GM12878 (cell line): Measurements from ENCODE around the gene TOPORS. TPM values are rescaled to one million over a fixed set of nuclear protein-coding genes. Genes with fewer than 3 reads are reported as not detected.

Experiments used
- ATAC-seq: fragments of 200-7000 bp; cut with Tn5 transposase; 3 replicates; pipeline ENCODE4 v1.9.1; 2020; ENCODE audit warnings: mild to moderate bottlenecking, moderate library complexity
- BruUV-seq: library from RNA; stranded (reverse); fragments of 400-500 nt; replicated peaks from 2 replicates; lab custom pipeline; 2021; lab: Mats Ljungman, UMichigan
- CTCF ChIA-PET: fragments of 300-600 bp; sonication (Branson Sonifier 250); formaldehyde crosslinking; extraction: SDS; loops from one replicate; lab custom pipeline; 2021; ENCODE audit warnings: inconsistent platforms; lab: Yijun Ruan, JAX
- POLR2A ChIA-PET: fragments of 350-600 bp; formaldehyde crosslinking; extraction: SDS; loops from one replicate; lab custom pipeline; 2021; ENCODE audit warnings: inconsistent platforms; lab: Charles Lee
- RAD21 ChIA-PET: fragments of 300-600 bp; sonication (Branson Sonifier 250); formaldehyde crosslinking; loops from one replicate; lab custom pipeline; 2023; ENCODE audit warnings: antibody characterized with exemption; ENCODE audit not compliant: unreplicated experiment; lab: Charles Lee
- SMC1A ChIA-PET: fragments of 300-600 bp; sonication (Branson Sonifier 250); formaldehyde crosslinking; loops from one replicate; lab custom pipeline; 2023; ENCODE audit not compliant: unreplicated experiment, uncharacterized antibody; lab: Charles Lee
- DNase-seq: peaks from one replicate; pipeline ENCODE4 v3.0.0-alpha.2; 2011; ENCODE audit warnings: low read depth, low spot score
- FAIRE-seq: peaks from 3 replicates; lab custom pipeline; 2011; peaks lifted over from hg19 to GRCh38; lab: Jason Lieb, UNC
- H2AFZ ChIP-seq: 2 replicates; pipeline ENCODE4 v1.6.0; 2011; ENCODE audit warnings: low read depth, low read length, control low read depth; ENCODE audit not compliant: control insufficient read depth
- H3K27ac ChIP-seq: 2 replicates; pipeline ENCODE4 v1.5.1; 2011; ENCODE audit warnings: control low read depth; ENCODE audit not compliant: control insufficient read depth, insufficient read depth
- H3K27me3 ChIP-seq, 2 experiments: replicated peaks in 1 of 2; 2 replicates each; pipeline versions ENCODE4 v1.6.0 to v1.6.1; 2011; ENCODE audit warnings: low read length in 1 of 2; ENCODE audit not compliant: control insufficient read depth in 2 of 2, insufficient read depth in 2 of 2
- H3K36me3 ChIP-seq, 2 experiments: 2 replicates each; pipeline ENCODE4 v1.5.1; 2011; ENCODE audit warnings: low read length in 1 of 2; ENCODE audit not compliant: control insufficient read depth in 2 of 2, insufficient read depth in 2 of 2
- H3K4me1 ChIP-seq: 2 replicates; pipeline ENCODE4 v1.6.1; 2011; ENCODE audit warnings: mild to moderate bottlenecking, low read length, moderate library complexity, mixed read lengths; ENCODE audit not compliant: control insufficient read depth, insufficient read depth
- H3K4me2 ChIP-seq: 2 replicates; pipeline ENCODE4 v1.6.0; 2011; ENCODE audit warnings: control low read depth; ENCODE audit not compliant: control insufficient read depth, insufficient read depth
- H3K4me3 ChIP-seq: fragments of 200-600 bp; sonication (generic); 2 replicates; pipeline ENCODE4 v1.5.1; 2016
- H3K79me2 ChIP-seq: 2 replicates; pipeline ENCODE4 v1.6.0; 2011; ENCODE audit warnings: low read length; ENCODE audit not compliant: control insufficient read depth, insufficient read depth
- H3K9ac ChIP-seq: 2 replicates; pipeline ENCODE4 v1.8.0; 2011; ENCODE audit warnings: low read length, control low read depth, mixed read lengths; ENCODE audit not compliant: control insufficient read depth, insufficient read depth
- H3K9me3 ChIP-seq: replicated peaks from 3 replicates; pipeline ENCODE4 v1.5.1; 2011; ENCODE audit warnings: mild to moderate bottlenecking, low read length; ENCODE audit not compliant: control insufficient read depth, insufficient read depth
- H4K20me1 ChIP-seq: 2 replicates; pipeline ENCODE4 v1.6.0; 2011; ENCODE audit not compliant: control insufficient read depth, insufficient read depth
- ASH2L ChIP-seq: fragments of 300-600, 200-600 bp; sonication (generic); IDR thresholded peaks from 2 replicates; pipeline ENCODE4 v1.6.1; 2017; ENCODE audit warnings: low read depth, mild to moderate bottlenecking, borderline replicate concordance
- CBX3 ChIP-seq: fragments of 200-600 bp; sonication (generic); IDR thresholded peaks from 2 replicates; pipeline ENCODE4 v1.6.1; 2016; ENCODE audit warnings: low read depth, borderline replicate concordance
- POLR2AphosphoS5 ChIP-seq: IDR thresholded peaks from 2 replicates; pipeline ENCODE4 v1.6.1; 2011; ENCODE audit warnings: mild to moderate bottlenecking, low read length, inconsistent platforms
- RBBP5 ChIP-seq: fragments of 200-600 bp; sonication (generic); conservative IDR thresholded peaks from 2 replicates; pipeline ENCODE4 v1.6.1; 2016
- YBX1 ChIP-seq: fragments of 450-650 bp; IDR thresholded peaks from 2 replicates; pipeline ENCODE4 v1.6.1; 2016; ENCODE audit warnings: antibody characterized with exemption
- YY1 ChIP-seq: IDR thresholded peaks from 2 replicates; pipeline ENCODE4 v1.6.1; 2011; ENCODE audit warnings: low read depth, mild to moderate bottlenecking, low read length
- WGBS: methylation state at CpG from one replicate; pipeline ENCODE4 v1.1.6; 2016; ENCODE audit warnings: low lambda C conversion rate; ENCODE audit not compliant: insufficient replicate concordance, insufficient coverage; ENCODE audit errors: missing lambda C conversion rate; 5-methylcytosine and 5-hydroxymethylcytosine counted together
- in situ Hi-C: fragments of 300-500 bp; cut with MboI; formaldehyde crosslinking; loops from 9 replicates; pipeline ENCODE4 v1.14.3; 2018; ENCODE audit warnings: mixed read lengths
- intact Hi-C: fragments of 100-400 bp; cut with micrococcal nuclease; formaldehyde crosslinking; loops from one replicate; pipeline ENCODE4 v1.14.2; 2022; ENCODE audit not compliant: unreplicated experiment
- polyA plus RNA-seq, 11 experiments: library from polyadenylated mRNA; depleted of rRNA in 4 of 11; unstranded in 6 of 11; stranded (reverse) in 5 of 11; fragments of >200 nt; fragmentation: Nextera tagmentation in 4 of 11; fragmentation: Illumina TruSeq in 1 of 11; extraction: Ambion mirVana in 4 of 11; extraction: Trizol in 1 of 11; gene quantifications; 1 replicate in 1 of 11; 2 replicates in 10 of 11; pipeline versions ENCODE4 v1.2.1 to v1.2.3, GENCODE V29; 2011 to 2016; ENCODE audit warnings: inconsistent platforms in 2 of 11, missing spikeins in 2 of 11, low read depth in 1 of 11
- total RNA-seq, 4 experiments: library from RNA; depleted of rRNA in 3 of 4; stranded (reverse); fragments of >200 nt in 3 of 4; fragmentation: Illumina TruSeq in 1 of 4; extraction: Trizol in 1 of 4; gene quantifications; 2 replicates each; pipeline versions ENCODE4 v1.2.1 to v1.2.3, GENCODE V29; 2013 to 2021
- TF ChIP-seq, protein P1 (sequence below): fragments of 450-650 bp; IDR thresholded peaks from 2 replicates; pipeline ENCODE4 v1.6.1; 2018; ENCODE audit warnings: borderline replicate concordance, mild to moderate bottlenecking; ENCODE audit not compliant: partially characterized antibody

Gene TOPORS
- total and polyA plus RNA-seq, 10 of the 15 experiments (the other 5 are each of a cell fraction or from before 2014, with no cell fraction given): 6.0 to 27.8 (median 14.3) TPM

DNA sequence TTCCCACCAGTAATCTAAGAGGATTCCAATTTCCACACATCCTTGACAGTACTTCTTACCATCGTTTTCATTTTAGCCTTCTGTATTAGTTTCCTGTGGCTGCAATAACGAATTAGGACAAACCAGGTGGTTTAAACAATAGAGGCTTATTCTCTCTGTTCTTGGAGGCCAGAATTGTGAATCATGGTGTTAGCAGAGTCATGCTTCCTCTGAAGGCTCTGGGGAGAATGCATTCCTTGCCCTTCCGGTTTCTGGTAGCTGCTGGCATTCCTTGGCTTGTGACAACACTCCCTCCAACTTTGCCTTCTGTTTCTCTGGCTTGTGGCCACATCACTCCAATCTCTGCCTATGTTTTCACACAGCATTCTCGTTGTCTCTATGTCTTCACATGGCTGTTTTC is 49.9 kb downstream of the TOPORS start:
- TF ChIP-seq POLR2AphosphoS5 (no peak), YBX1 (no peak), RBBP5 (no peak), YY1 (no peak), ASH2L (no peak), CBX3 (no peak)
- TF ChIP-seq, protein P1, sequence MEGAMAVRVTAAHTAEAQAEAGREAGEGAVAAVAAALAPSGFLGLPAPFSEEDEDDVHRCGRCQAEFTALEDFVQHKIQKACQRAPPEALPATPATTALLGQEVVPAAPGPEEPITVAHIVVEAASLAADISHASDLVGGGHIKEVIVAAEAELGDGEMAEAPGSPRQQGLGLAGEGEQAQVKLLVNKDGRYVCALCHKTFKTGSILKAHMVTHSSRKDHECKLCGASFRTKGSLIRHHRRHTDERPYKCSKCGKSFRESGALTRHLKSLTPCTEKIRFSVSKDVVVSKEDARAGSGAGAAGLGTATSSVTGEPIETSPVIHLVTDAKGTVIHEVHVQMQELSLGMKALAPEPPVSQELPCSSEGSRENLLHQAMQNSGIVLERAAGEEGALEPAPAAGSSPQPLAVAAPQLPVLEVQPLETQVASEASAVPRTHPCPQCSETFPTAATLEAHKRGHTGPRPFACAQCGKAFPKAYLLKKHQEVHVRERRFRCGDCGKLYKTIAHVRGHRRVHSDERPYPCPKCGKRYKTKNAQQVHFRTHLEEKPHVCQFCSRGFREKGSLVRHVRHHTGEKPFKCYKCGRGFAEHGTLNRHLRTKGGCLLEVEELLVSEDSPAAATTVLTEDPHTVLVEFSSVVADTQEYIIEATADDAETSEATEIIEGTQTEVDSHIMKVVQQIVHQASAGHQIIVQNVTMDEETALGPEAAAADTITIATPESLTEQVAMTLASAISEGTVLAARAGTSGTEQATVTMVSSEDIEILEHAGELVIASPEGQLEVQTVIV: no peak
- Histone ChIP-seq H3K4me1 (no peaks in the 10 kb centered on the region), H3K9ac (no peak overlapping the region), H4K20me1 (no peaks in the 10 kb centered on the region), H3K9me3 (no peaks in the 10 kb centered on the region; the same call in 2 of the 3 replicates), H3K27me3 (no peaks in the 10 kb centered on the region), H2AFZ (no peak overlapping the region), H3K79me2 (no peaks in the 10 kb centered on the region), H3K36me3 (peaks cover 0 to 5% of the 10 kb centered on the region in 2 experiments; a peak in 1 of 4 replicates), H3K4me2 (no peak overlapping the region), H3K4me3 (no peak overlapping the region), H3K27ac (no peak overlapping the region)
- ATAC-seq (no peak), FAIRE-seq (no peak), DNase-seq (no peak)
- in situ Hi-C loops (no loop called here), intact Hi-C loops (no loop called here)
- ChIA-PET SMC1A (no interaction called here), RAD21 (no interaction called here), POLR2A (no interaction called here), CTCF (interaction anchor here (0.6 to 1.3 kb wide), 2 partner anchors 78 to 123 kb away, joined by 3 to 4 read pairs; no protein-coding TSS in a partner anchor)
- BruUV-seq: no TSS peak
- 25% methylated on average over 4 of the region's 4 CpGs for WGBS
